ENCODE measurements around the gene MYRIP. TPM values are rescaled to one million over a fixed set of nuclear protein-coding genes. Genes with fewer than 3 reads are reported as not detected.
"Not testable (repeated sequence)": the region's sequence is repeated elsewhere in the genome, so short reads cannot be mapped to it uniquely, and the experiment has no call there.

The MYRIP gene
- total RNA-seq, 1 donor: not detected

DNA sequence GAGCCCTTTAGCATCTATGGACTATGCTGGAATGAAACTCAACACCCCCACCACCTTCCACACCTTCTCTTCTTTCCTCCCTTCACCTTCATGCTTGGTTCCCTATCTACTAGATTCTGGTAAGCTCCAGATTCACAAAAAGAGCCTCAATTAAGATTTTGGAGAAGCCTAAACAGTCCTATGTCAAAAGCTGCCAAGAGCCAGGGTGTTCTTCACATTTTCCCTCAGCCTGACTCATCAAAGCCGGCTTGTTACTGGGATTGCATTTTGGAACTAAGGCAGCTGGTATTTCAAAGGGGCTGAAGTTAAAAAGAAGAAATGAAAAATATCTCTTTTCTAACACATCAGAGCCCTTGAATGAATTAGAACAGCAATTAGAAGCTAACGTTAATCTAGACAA, 247.7 kb downstream of the MYRIP start:
- TF ChIP-seq, protein P1, sequence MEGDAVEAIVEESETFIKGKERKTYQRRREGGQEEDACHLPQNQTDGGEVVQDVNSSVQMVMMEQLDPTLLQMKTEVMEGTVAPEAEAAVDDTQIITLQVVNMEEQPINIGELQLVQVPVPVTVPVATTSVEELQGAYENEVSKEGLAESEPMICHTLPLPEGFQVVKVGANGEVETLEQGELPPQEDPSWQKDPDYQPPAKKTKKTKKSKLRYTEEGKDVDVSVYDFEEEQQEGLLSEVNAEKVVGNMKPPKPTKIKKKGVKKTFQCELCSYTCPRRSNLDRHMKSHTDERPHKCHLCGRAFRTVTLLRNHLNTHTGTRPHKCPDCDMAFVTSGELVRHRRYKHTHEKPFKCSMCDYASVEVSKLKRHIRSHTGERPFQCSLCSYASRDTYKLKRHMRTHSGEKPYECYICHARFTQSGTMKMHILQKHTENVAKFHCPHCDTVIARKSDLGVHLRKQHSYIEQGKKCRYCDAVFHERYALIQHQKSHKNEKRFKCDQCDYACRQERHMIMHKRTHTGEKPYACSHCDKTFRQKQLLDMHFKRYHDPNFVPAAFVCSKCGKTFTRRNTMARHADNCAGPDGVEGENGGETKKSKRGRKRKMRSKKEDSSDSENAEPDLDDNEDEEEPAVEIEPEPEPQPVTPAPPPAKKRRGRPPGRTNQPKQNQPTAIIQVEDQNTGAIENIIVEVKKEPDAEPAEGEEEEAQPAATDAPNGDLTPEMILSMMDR (IDR thresholded peaks at IDR 0.05; ENCODE audit: insufficient read depth, low read depth, low read length): no peak
- H3K4me3 ChIP-seq (ENCODE audit: low read depth, low read length): no peak overlapping the region
- DNase-seq (ENCODE audit: low read depth): no peak

DNA sequence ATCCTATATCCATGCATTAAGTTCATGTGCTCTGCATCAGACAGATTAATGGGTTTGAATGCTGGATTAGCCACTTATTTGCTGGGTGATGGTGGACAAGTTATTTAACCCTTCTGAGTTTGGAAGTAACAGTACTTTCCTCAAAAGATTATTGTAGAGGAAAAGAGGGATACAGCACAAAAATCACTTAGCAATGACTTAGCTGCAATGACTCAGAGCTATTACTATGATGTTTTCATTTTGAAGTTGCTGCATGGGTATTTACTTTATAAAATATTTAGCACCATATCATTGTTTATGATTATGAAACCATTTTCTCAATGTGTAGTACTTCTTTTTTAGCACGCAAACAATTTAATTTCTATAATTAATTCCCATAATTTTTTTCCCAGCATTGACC, 248.4 kb downstream of the MYRIP start:
- no peak for DNase-seq (ENCODE audit: low read depth)
- TF ChIP-seq, protein P1 (IDR thresholded peaks at IDR 0.05; ENCODE audit: insufficient read depth, low read depth, low read length): no peak
- H3K4me3 ChIP-seq (ENCODE audit: low read depth, low read length): no peak overlapping the region

DNA sequence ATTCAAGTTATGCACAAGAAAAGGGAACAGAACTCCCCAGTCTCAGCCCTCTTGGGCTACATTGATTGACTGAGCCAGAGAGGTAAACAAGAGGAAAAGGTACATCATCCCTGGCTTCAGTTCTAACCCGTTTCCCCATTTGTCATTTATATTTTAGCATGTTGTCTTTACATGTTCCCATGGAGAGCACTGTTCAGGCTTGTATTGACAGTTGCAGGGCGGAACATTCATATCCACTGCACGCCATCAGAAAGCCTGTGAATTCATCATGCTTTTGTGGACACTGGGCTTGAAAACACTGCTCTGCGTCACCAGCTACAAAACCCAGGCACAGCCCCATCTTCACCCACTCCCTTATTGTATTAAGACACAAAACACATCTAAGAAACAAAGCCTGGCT, 259.2 kb downstream of the MYRIP start:
- DNase-seq (ENCODE audit: low read depth): no peak
- TF ChIP-seq, protein P1 (IDR thresholded peaks at IDR 0.05; ENCODE audit: insufficient read depth, low read depth, low read length): no peak
- H3K4me3 ChIP-seq (ENCODE audit: low read depth, low read length): no peak overlapping the region

DNA sequence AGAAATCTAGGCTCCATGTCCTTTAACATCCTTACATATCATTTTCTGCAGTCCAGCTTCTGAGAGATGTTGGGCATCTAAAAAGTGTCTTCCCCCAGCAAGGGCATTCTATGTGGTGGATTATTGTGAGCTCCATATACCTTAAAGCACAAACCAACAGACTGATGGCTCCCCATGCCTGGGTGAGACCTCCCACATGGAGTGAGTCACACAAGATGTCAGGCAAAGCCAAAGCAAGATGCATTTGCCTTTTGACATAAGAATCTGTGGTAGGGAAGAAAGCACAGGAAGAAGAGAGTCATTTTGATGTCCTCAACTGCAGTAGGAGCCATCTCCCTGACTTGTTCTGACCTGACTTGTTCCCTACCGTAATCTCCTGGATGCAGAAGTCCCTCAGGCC, 261.4 kb downstream of the MYRIP start:
- TF ChIP-seq, protein P1 (IDR thresholded peaks at IDR 0.05; ENCODE audit: insufficient read depth, low read depth, low read length): no peak
- no peak for DNase-seq (ENCODE audit: low read depth)

DNA sequence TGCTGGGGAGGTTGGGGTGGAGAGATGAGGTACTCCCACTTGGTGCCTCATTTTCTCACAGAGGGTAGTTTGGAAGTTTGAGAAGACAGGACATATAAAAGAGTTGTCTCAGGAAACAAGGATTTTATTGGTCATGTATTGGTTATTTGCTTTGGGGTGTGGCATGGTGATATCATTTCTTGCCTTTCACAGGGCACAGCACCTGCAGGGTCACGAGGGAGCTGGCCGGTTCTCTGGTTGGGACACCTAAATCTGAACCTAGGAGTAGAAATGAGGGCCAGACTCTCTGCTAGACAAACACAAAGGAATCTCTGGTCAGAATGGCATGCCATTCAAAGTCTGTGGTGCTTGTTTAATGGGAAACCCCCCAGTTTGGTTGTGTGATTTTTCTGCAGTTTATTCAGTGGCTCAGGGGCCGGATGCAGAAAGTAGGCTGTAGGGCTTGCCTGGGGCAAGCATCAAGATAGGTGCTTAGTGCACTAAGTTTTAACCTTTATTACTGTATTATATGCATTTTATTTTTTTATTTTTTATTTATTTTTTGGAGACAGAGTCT, 262.4 kb downstream of the MYRIP start:
- TF ChIP-seq, protein P1 (IDR thresholded peaks at IDR 0.05; ENCODE audit: insufficient read depth, low read depth, low read length): no peak
- DNase-seq (ENCODE audit: low read depth): no peak

More for the DNA sequence above, 261.4 kb downstream of the MYRIP start:
- H3K4me3 ChIP-seq (ENCODE audit: low read depth, low read length): no peak overlapping the region

DNA sequence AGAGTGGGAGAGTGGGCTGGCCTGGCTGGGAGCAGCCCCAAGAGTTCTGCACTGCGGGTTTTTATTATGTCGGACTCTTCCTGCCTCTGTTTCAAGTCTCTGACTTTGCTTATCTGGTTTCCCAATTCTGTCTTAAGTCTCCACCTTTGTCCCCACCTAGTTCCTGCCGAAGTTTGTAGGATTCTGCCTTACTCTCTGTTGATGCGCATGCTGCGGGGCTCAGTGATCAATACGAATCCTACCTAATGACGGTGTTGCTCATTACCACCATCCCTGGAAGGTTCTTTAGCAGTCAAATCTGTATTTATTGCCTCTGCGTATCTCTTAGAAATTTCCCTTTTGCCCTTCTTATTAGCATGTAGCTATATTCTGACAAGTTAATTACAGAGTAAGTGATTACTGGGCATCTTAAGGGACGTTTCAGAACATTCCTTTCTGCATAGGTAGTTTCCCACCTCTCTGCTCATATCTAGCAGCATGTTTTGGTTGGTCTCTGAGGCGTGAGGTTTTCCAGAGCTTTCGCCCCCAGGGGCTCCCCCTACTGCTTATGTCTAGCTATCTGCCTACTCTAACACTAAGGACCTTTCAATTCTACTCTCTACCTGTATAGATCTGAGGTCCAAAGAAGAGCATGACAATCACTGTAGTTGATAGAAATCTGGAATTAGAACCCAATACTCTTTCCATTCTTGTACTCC, 264.1 kb downstream of the MYRIP start:
- H3K4me3 ChIP-seq (ENCODE audit: low read depth, low read length): no peak overlapping the region
- DNase-seq (ENCODE audit: low read depth): no peak
- TF ChIP-seq, protein P1 (IDR thresholded peaks at IDR 0.05; ENCODE audit: insufficient read depth, low read depth, low read length): no peak

More for the DNA sequence above, 262.4 kb downstream of the MYRIP start:
- no peak overlapping the region for H3K4me3 ChIP-seq (ENCODE audit: low read depth, low read length)

DNA sequence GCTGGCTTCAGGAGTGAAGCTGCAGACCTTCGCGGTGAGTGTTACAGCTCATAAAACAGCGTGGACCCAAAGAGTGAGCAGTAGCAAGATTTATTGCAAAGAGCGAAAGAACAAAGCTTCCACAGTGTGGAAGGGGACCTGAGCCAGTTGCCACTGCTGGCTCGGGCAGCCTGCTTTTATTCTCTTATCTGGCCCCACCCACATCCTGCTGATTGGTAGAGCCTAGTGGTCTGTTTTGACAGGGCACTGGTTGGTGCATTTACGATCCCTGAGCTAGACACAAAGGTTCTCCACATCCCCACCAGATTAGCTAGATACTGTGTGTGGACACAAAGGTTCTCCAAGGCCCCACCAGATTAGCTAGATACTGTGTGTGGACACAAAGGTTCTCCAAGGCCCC, 267.7 kb downstream of the MYRIP start:
- not testable (repeated sequence) for DNase-seq (ENCODE audit: low read depth); H3K4me3 ChIP-seq (ENCODE audit: low read depth, low read length)

DNA sequence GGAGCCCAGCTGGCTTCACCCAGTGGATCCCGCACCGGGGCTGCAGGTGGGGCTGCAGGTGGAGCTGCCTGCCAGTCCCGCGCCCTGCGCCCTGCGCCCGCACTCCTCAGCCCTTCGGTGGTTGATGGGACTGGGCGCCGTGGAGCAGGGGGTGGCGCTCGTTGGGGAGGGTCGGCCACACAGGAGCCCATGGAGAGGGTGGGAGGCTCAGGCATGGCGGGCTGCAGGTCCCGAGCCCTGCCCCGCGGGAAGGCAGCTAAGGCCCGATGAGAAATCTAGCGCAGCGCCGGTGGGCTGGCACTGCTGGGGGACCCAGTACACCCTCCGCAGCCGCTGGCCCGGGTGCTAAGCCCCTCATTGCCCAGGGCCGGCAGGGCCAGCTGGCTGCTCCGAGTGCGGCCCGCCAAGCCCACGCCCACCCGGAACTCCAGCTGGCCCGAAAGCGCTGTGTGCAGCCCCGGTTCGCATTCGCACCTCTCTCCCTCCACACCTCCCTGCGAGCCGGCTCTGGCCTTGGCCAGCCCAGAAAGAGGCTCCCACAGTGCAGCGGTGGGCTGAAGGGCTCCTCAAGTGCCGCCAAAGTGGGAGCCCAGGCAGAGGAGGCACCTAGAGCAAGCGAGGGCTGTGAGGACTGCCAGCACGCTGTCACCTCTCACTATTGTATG, 268.6 kb downstream of the MYRIP start:
- not testable (repeated sequence) for DNase-seq (ENCODE audit: low read depth); H3K4me3 ChIP-seq (ENCODE audit: low read depth, low read length)

Measured in fibroblast of villous mesenchyme (primary cell).